Motor neuron (in vitro differentiated cells): ENCODE measurements around the gene SIL1. TPM values are rescaled to one million over a fixed set of nuclear protein-coding genes. Genes with fewer than 3 reads are reported as not detected.

Experiments used
- ATAC-seq, 8 experiments: fragments of 200-7000 bp; cut with Tn5 transposase; replicated peaks in 6 of 8; 2 replicates each; pipeline ENCODE4 v1.8.0; 2021; ENCODE audit warnings: mild to moderate bottlenecking in 8 of 8, moderate library complexity in 8 of 8
- H3K27ac ChIP-seq, 2 donors: fragments of 250-450 bp; sonication (Bioruptor Pico); 2 replicates each; pipeline ENCODE4 v1.9.0; 2021; ENCODE audit warnings: antibody characterized with exemption in 2 of 2, mild to moderate bottlenecking in 2 of 2, moderate library complexity in 1 of 2
- H3K4me1 ChIP-seq, 2 donors: fragments of 250-450 bp; sonication (Bioruptor Pico); replicated peaks in 1 of 2; 2 replicates each; pipeline ENCODE4 v1.6.1; 2021; ENCODE audit warnings: antibody characterized with exemption in 2 of 2, mild to moderate bottlenecking in 2 of 2, moderate library complexity in 1 of 2
- H3K4me3 ChIP-seq, 5 donors: fragments of 250-450 bp; sonication (Bioruptor Pico); 2 replicates each; pipeline ENCODE4 v1.9.0; 2021; ENCODE audit warnings: antibody characterized with exemption in 5 of 5, mild to moderate bottlenecking in 5 of 5, moderate library complexity in 4 of 5
- WGBS, 10 experiments: fragments of 450-650 bp; shearing (Covaris generic); methylation state at CpG; one replicate each; pipeline ENCODE4 v1.0.0; 2022; 5-methylcytosine and 5-hydroxymethylcytosine counted together
- in situ Hi-C, 9 experiments: fragments of 400-800 bp; cut with MboI; loops; one replicate each; pipeline ENCODE4 v1.15.0; 2021; ENCODE audit warnings: low sequenced_read_pairs in 9 of 9, low pct_unique_long_range_greater_than_20kb in 2 of 9; ENCODE audit not compliant: unreplicated experiment in 9 of 9
- total RNA-seq, 8 experiments: library from RNA; unstranded; fragments of 300-600 nt; gene quantifications; 2 replicates each; pipeline versions ENCODE4 v1.2.3 to v1.2.4, GENCODE V29; 2022

Gene SIL1
- total RNA-seq, 8 experiments from 2014 or later: 16.4 to 196 (median 54.6) TPM

DNA sequence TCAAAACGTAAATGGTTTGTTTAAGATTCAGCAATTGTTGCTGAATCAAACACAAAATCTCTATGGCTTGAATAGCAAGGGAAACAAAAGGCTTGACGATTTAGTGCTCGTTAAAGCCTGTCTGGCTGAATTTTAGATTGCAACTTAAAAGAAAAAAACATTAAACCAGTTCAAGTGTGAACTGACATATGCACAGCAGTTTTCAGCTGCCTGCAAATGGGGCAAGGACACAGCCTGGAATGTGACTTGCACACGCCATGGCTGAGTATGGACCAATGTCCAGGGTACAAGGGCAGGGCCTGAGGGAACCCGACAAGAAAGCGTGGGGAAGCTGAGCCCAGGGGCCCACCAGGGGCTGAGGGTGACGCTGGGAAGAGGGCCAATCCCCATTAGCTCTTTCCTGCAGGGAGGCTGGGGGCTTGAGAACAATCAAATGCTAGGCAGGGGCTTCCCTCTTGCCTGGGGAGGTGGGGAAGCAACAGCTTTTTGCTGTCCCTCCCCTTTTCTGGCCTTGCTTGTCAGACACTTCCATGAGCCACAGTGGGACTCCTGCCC is 233.4 kb downstream of the SIL1 start:
- in situ Hi-C loops: no loop called here
- H3K4me3 ChIP-seq: no peak overlapping the region
- 0 to 100% (median 33%) methylated on average over 1 to 7 of the region's 7 CpGs for WGBS, 10 experiments
- H3K27ac ChIP-seq: peak overlapping the region; percentile 66 to 78
- H3K4me1 ChIP-seq: peaks cover 56 to 58% of the 10 kb centered on the region in 2 donors
- ATAC-seq: peak in 5 of 8 experiments; percentile 59 to 74 (median 70)

DNA sequence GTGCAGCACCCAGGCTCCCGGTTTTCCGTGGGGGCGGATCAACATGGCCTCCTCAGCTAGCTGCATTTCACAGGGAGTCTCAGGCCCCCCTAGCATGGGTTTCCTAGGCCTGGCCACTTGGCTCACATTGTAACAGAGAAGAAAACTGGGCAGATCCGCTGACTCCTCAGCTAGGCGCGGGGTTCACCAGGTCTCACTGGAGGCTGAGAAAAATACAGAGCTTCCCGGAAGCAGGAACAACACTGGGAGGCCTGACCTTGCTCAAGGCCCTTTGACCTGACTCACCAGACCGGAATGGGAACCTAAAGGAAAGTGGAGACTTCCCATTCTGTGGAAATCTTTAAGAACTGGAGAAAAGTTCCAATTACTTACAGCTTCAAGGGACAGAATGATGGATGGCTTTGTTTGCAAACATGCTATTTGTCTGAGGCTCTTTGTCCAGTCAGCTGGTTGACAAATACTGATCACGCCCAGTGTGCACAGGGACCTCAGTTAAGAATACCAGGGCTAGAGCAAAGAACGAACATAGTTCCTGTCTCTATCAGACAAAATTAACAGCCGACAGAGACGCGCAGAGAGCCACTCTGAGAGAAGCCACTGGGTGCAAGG is 234.3 kb downstream of the SIL1 start:
- peak in 6 of 8 experiments; percentile 27 to 82 (median 72) for ATAC-seq
- in situ Hi-C loops: no loop called here
- Histone ChIP-seq H3K4me1 (peaks cover 56 to 58% of the 10 kb centered on the region in 2 donors), H3K27ac (peak overlapping the region; percentile 66 to 78), H3K4me3 (no peak overlapping the region)
- whole genome bisulfite sequencing, 10 experiments: 0 to 100% (median 64%) methylated on average over 1 to 11 of the region's 13 CpGs; no CpG with 5 or more reads in 2 of the 10 experiments

DNA sequence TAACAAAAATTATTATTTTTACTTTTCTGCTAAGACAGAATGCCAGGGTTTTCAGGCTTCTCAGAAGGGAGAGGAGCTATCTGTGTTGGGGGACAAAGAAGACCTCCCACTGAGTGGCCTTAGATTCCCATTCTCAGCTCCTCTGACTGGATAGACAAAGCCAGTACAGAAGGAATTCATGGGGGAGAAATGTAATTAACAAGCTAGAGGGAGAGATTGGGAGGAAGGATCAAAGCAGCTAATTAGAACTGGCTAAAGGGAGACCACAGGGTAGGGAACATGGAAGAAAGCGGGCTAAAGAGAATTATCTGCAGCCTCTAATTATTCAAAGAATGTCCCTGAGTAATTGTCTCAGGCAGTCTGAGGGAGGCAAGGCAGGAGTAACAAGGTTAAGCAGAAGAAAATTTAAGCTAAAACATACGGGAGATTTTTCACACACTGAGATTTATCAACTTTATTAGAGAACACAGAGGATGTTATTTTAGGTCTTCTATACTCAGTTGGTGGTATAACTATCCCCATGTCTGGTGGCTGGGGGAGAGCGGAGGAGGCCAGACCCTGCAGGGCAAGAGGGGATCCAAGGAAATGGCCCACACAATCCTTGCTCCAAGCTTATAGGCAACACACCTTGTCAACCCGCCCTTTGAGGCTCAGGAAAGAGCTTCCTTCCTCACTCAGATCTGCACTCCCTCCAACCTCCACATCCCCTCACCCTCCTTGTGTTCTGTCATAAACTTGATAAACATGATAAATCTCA is 235.4 kb downstream of the SIL1 start:
- Histone ChIP-seq H3K4me1 (peaks cover 47 to 51% of the 10 kb centered on the region in 2 donors), H3K4me3 (no peak overlapping the region), H3K27ac (peak overlapping the region in 1 of 2 donors; percentile 50)
- WGBS, 10 experiments: 63 to 96% (median 71%) methylated on average over 1 to 4 of the region's 4 CpGs; no CpG with 5 or more reads in 2 of the 10 experiments
- in situ Hi-C loops: no loop called here
- no peak for ATAC-seq

DNA sequence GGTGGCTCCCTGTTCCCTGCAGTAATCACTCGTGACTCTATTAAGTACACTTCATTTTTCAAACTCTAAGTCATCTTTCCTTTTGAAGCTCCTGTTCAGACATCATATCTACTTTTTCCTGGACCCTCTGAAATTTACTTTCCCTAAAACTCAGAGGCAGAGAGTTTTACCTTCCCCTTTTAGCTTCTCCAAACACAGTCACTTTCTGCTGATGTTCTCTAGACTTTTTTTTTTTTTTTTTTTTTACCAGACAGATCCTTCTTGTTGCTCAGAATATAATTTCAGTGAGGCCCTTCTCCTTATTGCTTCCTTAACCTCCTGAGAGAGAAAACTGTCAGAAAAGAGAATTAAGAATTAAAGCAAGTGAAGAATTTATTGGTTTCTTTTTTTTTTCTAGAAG is 236.4 kb downstream of the SIL1 start:
- H3K4me1 ChIP-seq: peaks cover 41 to 46% of the 10 kb centered on the region in 2 donors
- 67 to 100% (median 87%) methylated on average over 1 of the region's 1 CpG; no CpG with 5 or more reads in 2 of the 10 experiments for WGBS, 10 experiments
- no peak overlapping the region for H3K4me3 ChIP-seq
- ATAC-seq: no peak
- in situ Hi-C loops: no loop called here
- H3K27ac ChIP-seq: no peak overlapping the region

DNA sequence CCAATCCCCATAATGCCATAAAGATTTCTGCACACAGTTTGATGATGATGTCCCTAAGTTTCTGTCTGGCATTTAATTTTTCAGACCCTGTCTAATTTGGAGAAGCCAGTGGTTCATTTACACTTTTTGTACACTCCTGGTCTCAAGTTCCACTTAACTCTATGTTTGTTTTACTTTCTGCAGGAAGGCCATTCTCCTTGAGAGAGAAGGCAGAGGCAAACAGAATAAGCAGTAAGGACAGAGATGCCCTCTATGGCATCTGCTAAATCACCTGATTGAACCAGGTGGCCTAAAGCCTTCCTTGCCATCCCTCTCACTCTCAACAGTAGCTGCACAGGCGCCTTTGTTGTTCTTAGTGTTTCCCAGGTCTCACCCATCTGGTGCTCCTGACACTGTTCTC is 236.9 kb downstream of the SIL1 start:
- in situ Hi-C loops: no loop called here
- no peak for ATAC-seq
- H3K27ac ChIP-seq: no peak overlapping the region
- H3K4me3 ChIP-seq: no peak overlapping the region
- WGBS, 10 experiments: 67 to 100% (median 100%) methylated on average over 1 of the region's 1 CpG; no CpG with 5 or more reads in 6 of the 10 experiments
- peaks cover 42 to 48% of the 10 kb centered on the region in 2 donors for H3K4me1 ChIP-seq

DNA sequence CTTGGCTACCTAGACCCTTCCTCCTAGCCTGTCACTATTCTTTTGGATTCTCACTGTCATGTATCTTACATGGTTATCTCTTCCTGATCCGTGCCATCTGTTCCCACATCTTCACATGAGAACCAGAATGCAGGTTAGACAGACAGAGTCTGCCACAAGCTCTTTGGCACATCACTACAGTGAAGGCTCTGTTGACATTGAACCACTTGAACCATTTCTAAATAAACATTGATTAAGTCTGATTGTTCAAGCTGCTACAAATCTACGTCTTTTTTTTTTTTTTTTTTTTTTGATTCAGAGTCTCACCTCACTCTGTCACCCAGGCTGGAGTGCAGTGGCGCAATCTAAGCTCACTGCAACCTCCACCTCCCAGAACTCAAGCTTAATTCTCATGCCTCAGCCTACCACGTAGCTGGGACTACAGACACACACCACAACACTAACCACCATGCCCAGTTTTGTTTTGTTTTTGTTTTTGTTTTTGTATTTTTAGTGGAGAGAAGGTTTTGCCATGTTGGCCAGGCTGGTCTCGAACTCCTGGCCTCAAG is 237.9 kb downstream of the SIL1 start:
- ATAC-seq: no peak
- Histone ChIP-seq H3K4me3 (no peak overlapping the region), H3K27ac (no peak overlapping the region), H3K4me1 (peaks cover 43 to 50% of the 10 kb centered on the region in 2 donors)
- in situ Hi-C loops: no loop called here
- 76 to 100% (median 98%) methylated on average over 2 to 4 of the region's 5 CpGs for WGBS, 10 experiments

DNA sequence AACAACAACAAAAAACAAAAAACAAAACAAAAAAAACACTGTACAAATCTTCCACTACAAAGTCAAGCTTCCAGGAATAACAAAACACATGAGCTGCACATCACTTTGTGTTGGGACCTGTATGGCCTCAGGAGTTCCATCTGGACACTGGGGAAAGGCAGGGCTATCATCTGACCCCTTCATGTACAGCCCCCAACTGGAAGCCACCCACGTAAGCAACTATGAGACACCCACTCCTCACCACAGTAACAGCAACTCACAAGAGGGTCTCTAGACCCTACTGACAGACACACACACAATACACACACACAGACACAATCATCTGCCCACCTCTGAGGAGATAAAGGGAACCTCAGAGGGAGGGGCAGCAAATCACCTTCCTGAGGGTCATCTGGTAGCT is 241.4 kb downstream of the SIL1 start:
- Histone ChIP-seq H3K4me1 (peaks cover 45 to 50% of the 10 kb centered on the region in 2 donors), H3K27ac (no peak overlapping the region), H3K4me3 (no peak overlapping the region)
- no peak for ATAC-seq
- 80 to 100% (median 100%) methylated on average over 1 of the region's 1 CpG; no CpG with 5 or more reads in 4 of the 10 experiments for WGBS, 10 experiments
- in situ Hi-C loops: no loop called here

DNA sequence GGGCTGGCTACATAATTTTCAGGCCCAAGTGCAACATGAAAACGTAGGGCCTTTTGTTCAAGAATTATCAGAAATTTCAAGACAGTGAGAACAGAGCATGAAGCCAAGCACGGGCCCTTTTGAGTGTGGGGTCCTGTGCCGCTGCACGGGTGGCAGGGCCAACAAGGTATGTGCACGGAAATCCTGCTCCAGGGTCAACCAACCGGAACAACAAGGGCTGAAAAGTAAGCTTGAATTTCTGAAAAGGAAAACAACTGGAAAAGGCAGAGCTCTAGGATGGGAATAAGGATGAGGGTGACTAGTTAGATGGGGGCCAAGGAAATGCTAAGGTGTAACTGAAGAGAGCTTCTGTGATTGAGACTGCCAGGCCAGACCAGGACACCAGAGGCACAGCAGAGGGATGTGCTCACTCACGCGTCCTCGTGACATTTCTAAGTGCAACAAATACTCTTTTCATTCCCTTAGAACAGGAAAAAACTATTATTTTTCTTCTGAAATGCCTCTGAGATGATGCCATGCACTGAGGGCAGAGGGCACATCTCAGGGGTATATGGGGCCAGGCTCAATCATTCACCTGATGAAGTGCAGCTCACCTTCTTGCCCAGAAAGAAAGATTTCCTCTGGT is 242.4 kb downstream of the SIL1 start:
- no peak overlapping the region for H3K4me3 ChIP-seq
- WGBS, 10 experiments: 47 to 100% (median 87%) methylated on average over 2 to 8 of the region's 9 CpGs; no CpG with 5 or more reads in 3 of the 10 experiments
- H3K4me1 ChIP-seq: peaks cover 45 to 48% of the 10 kb centered on the region in 2 donors
- H3K27ac ChIP-seq: peak overlapping the region; percentile 66 to 70
- in situ Hi-C loops: no loop called here
- no peak for ATAC-seq

DNA sequence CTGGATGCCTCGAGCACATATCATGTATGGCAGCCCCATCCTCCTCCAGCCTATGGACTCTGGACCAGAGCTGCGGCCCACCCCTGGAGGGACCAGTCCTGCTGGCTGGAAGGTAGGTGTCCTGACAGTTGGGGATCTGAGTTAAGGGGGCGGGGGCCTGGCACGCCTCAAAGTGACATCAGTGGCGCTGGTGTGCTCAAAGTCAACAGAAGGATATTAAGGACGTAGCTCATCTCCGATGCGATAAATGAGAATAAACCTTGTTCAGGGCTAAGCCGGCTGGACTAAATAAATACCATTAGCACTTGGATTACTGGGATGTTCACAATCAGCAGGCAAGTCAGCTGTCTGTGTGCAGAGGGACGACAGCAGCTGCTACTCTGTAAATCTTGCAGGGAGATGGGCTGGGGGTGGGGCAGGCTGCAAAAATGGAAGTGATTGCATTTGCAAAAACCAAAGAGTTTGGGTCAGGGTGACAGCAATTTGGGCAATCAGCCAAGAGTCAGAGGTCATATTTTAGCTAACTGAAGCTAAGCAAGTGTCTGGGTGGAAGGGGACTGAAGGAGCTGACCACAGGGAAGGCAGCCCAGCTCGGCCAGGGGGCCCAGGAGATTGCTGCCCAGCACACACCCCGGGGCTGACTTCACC is 243.0 kb downstream of the SIL1 start:
- in situ Hi-C loops: no loop called here
- WGBS, 10 experiments: 0 to 88% (median 30%) methylated on average over 1 to 6 of the region's 12 CpGs; no CpG with 5 or more reads in 3 of the 10 experiments
- ATAC-seq: peak in 6 of 8 experiments; percentile 8 to 76 (median 70)
- peak overlapping the region; percentile 66 to 70 for H3K27ac ChIP-seq
- no peak overlapping the region for H3K4me3 ChIP-seq
- peaks cover 48% of the 10 kb centered on the region in 2 donors for H3K4me1 ChIP-seq

DNA sequence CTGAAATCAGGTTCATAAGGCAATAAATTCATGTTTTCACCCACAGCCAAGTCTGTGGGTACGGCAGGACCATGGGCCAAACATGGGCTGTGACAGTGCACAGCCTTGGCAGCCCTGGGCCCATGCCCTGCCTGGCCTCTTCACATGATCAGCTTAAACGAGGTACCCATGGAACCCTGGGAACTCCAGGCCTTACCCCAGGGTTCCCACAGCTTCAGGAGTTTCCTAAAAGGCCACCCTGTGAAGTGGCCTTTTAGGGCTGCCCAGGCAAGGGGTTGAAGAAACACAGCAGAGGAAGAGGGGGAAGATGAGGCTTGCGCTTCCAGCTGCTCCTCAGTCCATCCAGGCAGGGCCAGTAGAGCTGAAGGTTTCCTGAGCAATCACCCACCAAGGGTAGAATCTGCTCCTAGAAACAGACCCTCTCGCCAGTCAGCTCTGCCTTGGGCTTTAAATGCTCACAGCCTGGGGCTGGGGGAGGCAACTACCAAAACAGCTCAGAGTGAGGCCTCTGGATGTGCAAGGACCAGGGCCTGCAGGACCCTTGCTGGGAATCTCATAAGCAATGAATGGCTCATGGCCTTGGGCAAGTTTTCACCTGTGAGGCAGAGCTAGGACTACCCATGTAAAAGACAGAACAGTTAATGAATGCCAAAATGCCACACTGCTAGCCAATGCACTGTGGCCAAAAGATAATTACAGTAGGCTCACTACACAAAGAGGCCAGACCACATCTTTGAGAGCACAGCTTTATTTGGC is 243.7 kb downstream of the SIL1 start:
- in situ Hi-C loops: no loop called here
- no peak for ATAC-seq
- peak overlapping the region; percentile 66 to 70 for H3K27ac ChIP-seq
- H3K4me1 ChIP-seq: peaks cover 48 to 51% of the 10 kb centered on the region in 2 donors
- H3K4me3 ChIP-seq: no peak overlapping the region
- 68 to 100% (median 93%) methylated on average over 1 to 3 of the region's 4 CpGs; no CpG with 5 or more reads in 5 of the 10 experiments for WGBS, 10 experiments

DNA sequence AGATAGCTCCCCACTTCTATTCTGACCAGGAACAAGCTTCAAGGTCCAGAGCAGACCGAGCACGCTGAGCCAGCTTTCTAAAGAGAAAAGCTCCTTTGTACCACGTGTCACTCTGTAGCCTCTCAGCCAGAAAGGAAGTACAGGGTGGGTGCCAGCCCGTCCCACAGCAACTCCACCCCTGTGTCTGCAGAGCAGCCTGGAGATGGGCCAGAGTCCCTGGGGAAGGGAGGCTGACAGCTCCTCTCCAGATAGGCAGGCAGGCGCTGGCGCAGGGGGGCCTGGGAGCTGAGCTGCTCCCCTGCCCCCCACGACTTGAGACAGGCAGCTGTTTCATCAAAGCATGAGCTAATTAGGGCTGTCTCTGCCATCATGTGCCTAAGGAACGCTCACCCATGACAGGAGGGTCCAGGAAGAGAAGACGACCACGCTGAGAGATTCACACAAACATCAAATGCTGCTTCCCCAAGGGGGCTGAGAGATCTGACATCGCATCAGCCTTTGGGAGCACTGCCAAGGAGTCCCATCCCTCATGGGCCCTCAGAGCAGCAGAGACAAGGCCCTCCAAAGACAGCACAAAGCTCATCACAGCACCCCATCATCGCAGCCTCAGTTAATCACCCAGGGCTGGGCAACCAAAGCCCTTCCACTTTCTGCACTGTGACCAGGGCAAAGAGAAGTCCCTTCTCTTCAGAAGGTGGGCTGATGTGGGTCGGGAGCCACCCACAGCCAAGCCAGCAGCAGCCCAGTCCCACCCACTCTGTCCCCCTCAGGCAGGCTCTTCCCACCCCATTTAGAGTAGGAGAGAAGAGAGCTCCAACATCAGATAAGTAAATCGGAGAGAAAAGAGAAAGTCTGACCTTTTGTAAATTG is 244.5 kb downstream of the SIL1 start:
- peak; percentile 86 to 95 (median 88) for ATAC-seq

More for the DNA sequence above, 244.5 kb downstream of the SIL1 start:
- 15 to 80% (median 33%) methylated on average over 1 to 8 of the region's 14 CpGs; no CpG with 5 or more reads in 3 of the 10 experiments for WGBS, 10 experiments
- Histone ChIP-seq H3K4me1 (peaks cover 54 to 59% of the 10 kb centered on the region in 2 donors), H3K4me3 (no peak overlapping the region), H3K27ac (peak overlapping the region; percentile 66 to 70)
- in situ Hi-C loops: no loop called here
